Neural cell (in vitro differentiated cells): ENCODE results near the gene EIF2D. TPM values are rescaled to one million over a fixed set of nuclear protein-coding genes. Genes with fewer than 3 reads are reported as not detected.

ENCODE experiments used
- H2AFZ ChIP-seq: fragments of 200-600, 300-800 bp; sonication (generic), shearing (Covaris generic); 2 replicates; pipeline ENCODE4 v1.6.0; 2014; ENCODE audit warnings: low read depth, mild to moderate bottlenecking, antibody characterized with exemption, low read length, moderate library complexity
- H3F3A ChIP-seq: fragments of 200-600 bp; shearing (Covaris generic); 2 replicates; pipeline ENCODE4 v1.6.1; 2016; ENCODE audit warnings: mild to moderate bottlenecking, moderate library complexity, mixed read lengths, antibody characterized with exemption, low read length; ENCODE audit not compliant: insufficient read depth, poor library complexity, severe bottlenecking
- H3K27ac ChIP-seq: fragments of 200-600, 300-800 bp; sonication (generic), shearing (Covaris generic); 2 replicates; pipeline ENCODE4 v1.5.1; 2014; ENCODE audit warnings: mild to moderate bottlenecking, low read length, moderate library complexity
- H3K27me3 ChIP-seq: fragments of 300-800, 200-600 bp; sonication (generic), shearing (Covaris generic); 2 replicates; pipeline ENCODE4 v1.6.0; 2014; ENCODE audit warnings: mild to moderate bottlenecking, low read depth, low read length, moderate library complexity; ENCODE audit not compliant: insufficient read depth
- H3K36me3 ChIP-seq: fragments of 300-800, 200-600 bp; sonication (generic), shearing (Covaris generic); 2 replicates; pipeline ENCODE4 v1.5.1; 2014; ENCODE audit warnings: mild to moderate bottlenecking, antibody characterized with exemption, low read length, moderate library complexity; ENCODE audit not compliant: insufficient read depth
- H3K4me2 ChIP-seq: fragments of 300-800, 200-600 bp; sonication (generic), shearing (Covaris generic); 2 replicates; pipeline ENCODE4 v1.6.0; 2014; ENCODE audit warnings: mild to moderate bottlenecking, low read length
- H3K4me3 ChIP-seq: fragments of 300-800, 200-600 bp; sonication (generic), shearing (Covaris generic); 2 replicates; pipeline ENCODE4 v1.5.1; 2014; ENCODE audit warnings: mild to moderate bottlenecking, low read length, moderate library complexity
- H3K79me2 ChIP-seq: fragments of 200-600 bp; shearing (Covaris generic); replicated peaks from 2 replicates; pipeline ENCODE4 v1.6.0; 2014; ENCODE audit warnings: mild to moderate bottlenecking, low read length, moderate library complexity; ENCODE audit not compliant: insufficient read depth
- H3K9ac ChIP-seq: fragments of 300-800, 200-600 bp; sonication (generic), shearing (Covaris generic); 2 replicates; pipeline ENCODE4 v1.6.1; 2016; ENCODE audit warnings: mild to moderate bottlenecking, low read length, mixed read lengths
- H3K9me2 ChIP-seq: fragments of 200-600 bp; shearing (Covaris generic); 2 replicates; pipeline ENCODE4 v1.6.1; 2016; ENCODE audit warnings: mild to moderate bottlenecking, low read length, mixed read lengths; ENCODE audit not compliant: insufficient read depth
- H3K9me3 ChIP-seq: fragments of 200-600, 300-800 bp; sonication (generic), shearing (Covaris generic); 2 replicates; pipeline ENCODE4 v1.6.1; 2016; ENCODE audit warnings: mild to moderate bottlenecking, mixed run types, low read length, moderate library complexity, mixed read lengths
- H4K20me1 ChIP-seq: fragments of 200-600 bp; shearing (Covaris generic); 2 replicates; pipeline ENCODE4 v1.6.1; 2016; ENCODE audit warnings: mild to moderate bottlenecking, mixed run types; ENCODE audit not compliant: insufficient read depth
- EZH2 ChIP-seq: fragments of 200-600, 300-800 bp; shearing (Covaris generic), sonication (generic); IDR thresholded peaks from 2 replicates; pipeline ENCODE4 v1.6.1; 2014; ENCODE audit warnings: antibody characterized with exemption, low read length, borderline replicate concordance, mild to moderate bottlenecking; ENCODE audit not compliant: insufficient read depth, poor library complexity, severe bottlenecking
- MXI1 ChIP-seq: fragments of 450-650 bp; conservative IDR thresholded peaks from 2 replicates; pipeline ENCODE4 v1.6.1; 2014; ENCODE audit warnings: antibody characterized with exemption, mild to moderate bottlenecking; ENCODE audit not compliant: poor library complexity, severe bottlenecking
- POLR2AphosphoS5 ChIP-seq: IDR thresholded peaks from 2 replicates; pipeline ENCODE4 v1.6.1; 2012
- RAD21 ChIP-seq: fragments of 450-650 bp; conservative IDR thresholded peaks from 2 replicates; pipeline ENCODE4 v1.6.1; 2014; ENCODE audit warnings: antibody characterized with exemption, mild to moderate bottlenecking, moderate library complexity
- SMC3 ChIP-seq: fragments of 450-650 bp; conservative IDR thresholded peaks from 2 replicates; pipeline ENCODE4 v1.6.1; 2014; ENCODE audit warnings: antibody characterized with exemption, mild to moderate bottlenecking, moderate library complexity; ENCODE audit not compliant: poor library complexity
- TAF1 ChIP-seq: IDR thresholded peaks from 2 replicates; pipeline ENCODE4 v1.6.1; 2012; ENCODE audit warnings: low read depth
- polyA plus RNA-seq: library from polyadenylated mRNA; depleted of rRNA; stranded (reverse); fragments of >200 nt; gene quantifications from 2 replicates; pipeline ENCODE4 v1.2.3, GENCODE V29; 2014
- TF ChIP-seq, protein P1 (sequence below): IDR thresholded peaks from 2 replicates; pipeline ENCODE4 v1.6.1; 2012; ENCODE audit warnings: borderline replicate concordance

The EIF2D gene
- polyA plus RNA-seq, 1 donor from 2014 or later: 37.1 TPM

DNA sequence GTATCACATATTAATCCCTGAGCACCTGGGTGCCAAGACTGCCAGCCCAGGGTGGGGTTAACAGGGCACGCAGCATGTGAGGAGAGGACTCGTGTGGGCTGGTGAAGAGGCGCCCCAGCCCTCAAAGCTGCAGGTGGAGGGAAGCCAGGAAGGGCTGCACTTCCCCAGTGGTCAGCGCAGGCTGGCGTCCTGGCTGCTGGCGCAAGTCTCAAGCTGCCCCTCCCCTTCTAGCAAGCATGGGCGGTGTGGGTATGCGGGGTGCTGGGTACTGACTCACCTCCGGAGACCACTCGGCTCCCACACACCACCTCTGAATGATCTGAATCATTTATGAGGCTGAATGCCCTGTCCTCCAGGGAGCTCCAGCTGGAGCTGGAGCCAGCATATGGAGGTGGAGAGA is 44.0 kb downstream of the EIF2D start:
- Histone ChIP-seq H3K27ac (no peak overlapping the region), H3F3A (no peaks in the 10 kb centered on the region), H3K79me2 (no peaks in the 10 kb centered on the region), H3K4me3 (no peak overlapping the region), H3K4me2 (no peak overlapping the region), H4K20me1 (no peaks in the 10 kb centered on the region), H3K9me2 (no peaks in the 10 kb centered on the region), H3K36me3 (no peaks in the 10 kb centered on the region), H3K9ac (no peak overlapping the region), H2AFZ (no peak overlapping the region), H3K27me3 (no peaks in the 10 kb centered on the region), H3K9me3 (no peaks in the 10 kb centered on the region)
- TF ChIP-seq RAD21 (no peak), TAF1 (no peak), SMC3 (no peak), MXI1 (no peak), POLR2AphosphoS5 (no peak), EZH2 (no peak)
- TF ChIP-seq, protein P1, sequence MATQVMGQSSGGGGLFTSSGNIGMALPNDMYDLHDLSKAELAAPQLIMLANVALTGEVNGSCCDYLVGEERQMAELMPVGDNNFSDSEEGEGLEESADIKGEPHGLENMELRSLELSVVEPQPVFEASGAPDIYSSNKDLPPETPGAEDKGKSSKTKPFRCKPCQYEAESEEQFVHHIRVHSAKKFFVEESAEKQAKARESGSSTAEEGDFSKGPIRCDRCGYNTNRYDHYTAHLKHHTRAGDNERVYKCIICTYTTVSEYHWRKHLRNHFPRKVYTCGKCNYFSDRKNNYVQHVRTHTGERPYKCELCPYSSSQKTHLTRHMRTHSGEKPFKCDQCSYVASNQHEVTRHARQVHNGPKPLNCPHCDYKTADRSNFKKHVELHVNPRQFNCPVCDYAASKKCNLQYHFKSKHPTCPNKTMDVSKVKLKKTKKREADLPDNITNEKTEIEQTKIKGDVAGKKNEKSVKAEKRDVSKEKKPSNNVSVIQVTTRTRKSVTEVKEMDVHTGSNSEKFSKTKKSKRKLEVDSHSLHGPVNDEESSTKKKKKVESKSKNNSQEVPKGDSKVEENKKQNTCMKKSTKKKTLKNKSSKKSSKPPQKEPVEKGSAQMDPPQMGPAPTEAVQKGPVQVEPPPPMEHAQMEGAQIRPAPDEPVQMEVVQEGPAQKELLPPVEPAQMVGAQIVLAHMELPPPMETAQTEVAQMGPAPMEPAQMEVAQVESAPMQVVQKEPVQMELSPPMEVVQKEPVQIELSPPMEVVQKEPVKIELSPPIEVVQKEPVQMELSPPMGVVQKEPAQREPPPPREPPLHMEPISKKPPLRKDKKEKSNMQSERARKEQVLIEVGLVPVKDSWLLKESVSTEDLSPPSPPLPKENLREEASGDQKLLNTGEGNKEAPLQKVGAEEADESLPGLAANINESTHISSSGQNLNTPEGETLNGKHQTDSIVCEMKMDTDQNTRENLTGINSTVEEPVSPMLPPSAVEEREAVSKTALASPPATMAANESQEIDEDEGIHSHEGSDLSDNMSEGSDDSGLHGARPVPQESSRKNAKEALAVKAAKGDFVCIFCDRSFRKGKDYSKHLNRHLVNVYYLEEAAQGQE: no peak

DNA sequence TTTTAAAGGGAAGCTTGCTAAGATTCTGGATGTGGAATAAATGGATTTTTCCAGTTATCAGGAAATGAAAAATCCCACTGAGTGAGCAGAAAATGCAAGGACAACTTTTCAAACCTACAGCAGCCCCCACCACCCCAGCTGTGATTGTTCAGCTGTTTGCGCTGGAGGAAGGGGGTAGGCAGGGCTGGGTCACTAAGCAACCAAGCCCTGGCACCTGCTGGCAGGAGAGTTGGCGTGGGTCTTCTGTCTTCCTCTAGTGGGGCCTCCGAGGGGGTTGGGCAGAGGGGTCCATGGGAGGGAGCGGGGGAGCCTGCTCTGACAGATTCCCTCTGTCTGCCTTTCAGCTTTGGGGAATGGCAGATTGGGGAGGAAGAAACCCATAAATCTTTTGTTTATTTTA is 45.3 kb downstream of the EIF2D start:
- no peaks in the 10 kb centered on the region for H3K36me3 ChIP-seq
- H4K20me1 ChIP-seq: no peaks in the 10 kb centered on the region

More for the DNA sequence above, 45.3 kb downstream of the EIF2D start:
- Histone ChIP-seq H3K27ac (no peak overlapping the region), H3K27me3 (no peaks in the 10 kb centered on the region), H3K4me2 (no peak overlapping the region), H3K9ac (no peak overlapping the region), H3K9me3 (no peaks in the 10 kb centered on the region), H3K79me2 (no peaks in the 10 kb centered on the region), H3K4me3 (no peak overlapping the region), H3F3A (no peaks in the 10 kb centered on the region), H2AFZ (no peak overlapping the region), H3K9me2 (no peaks in the 10 kb centered on the region)
- TF ChIP-seq MXI1 (no peak), RAD21 (no peak), EZH2 (no peak)
- TF ChIP-seq, protein P1: no peak
